ENCODE results near the gene NEURL4. TPM values are rescaled to one million over a fixed set of nuclear protein-coding genes. Genes with fewer than 3 reads are reported as not detected.
"Not testable (repeated sequence)": the region's sequence is repeated elsewhere in the genome, so short reads cannot be mapped to it uniquely, and the experiment has no call there.

NEURL4 gene
- total RNA-seq, 4 donors from 2014 or later: 27.8 to 109 (median 35.0) TPM

DNA sequence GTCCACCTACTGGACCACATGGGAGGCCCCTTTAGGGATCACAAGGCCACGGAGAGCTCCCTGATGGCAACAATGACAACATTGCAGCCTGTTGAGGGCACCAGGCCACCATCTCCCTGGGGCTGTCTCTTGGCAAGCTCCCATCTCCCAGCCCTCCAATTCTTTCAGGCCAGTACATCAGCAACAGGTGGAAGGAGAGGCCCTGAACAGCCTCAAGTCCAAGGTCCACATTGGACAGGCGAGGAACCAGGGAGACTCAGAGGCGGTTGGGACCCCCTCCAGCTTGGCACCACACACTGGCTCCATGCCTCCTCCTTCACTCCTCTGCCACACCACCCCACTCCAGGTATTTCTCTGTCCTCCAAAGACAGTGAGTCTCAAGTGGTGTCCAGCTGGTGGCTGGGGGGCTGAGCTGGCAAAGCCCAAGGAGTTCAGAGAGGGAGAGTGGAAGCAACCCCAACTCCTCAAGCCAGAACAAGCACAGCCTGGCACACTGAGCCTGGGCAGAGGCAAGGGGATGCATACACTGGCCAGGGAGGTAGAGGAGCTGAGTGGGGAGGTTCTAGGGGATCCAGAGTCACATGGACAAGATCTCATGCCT lies 5.9 kb upstream of the NEURL4 start:
- no peaks in the 10 kb centered on the region for H3K9me3 ChIP-seq
- TF ChIP-seq POLR2A (IDR thresholded peaks at IDR 0.05): no peak
- TF ChIP-seq EP300 (IDR thresholded peaks at IDR 0.05; ENCODE audit: low read depth): no peak
- TF ChIP-seq, protein P1, sequence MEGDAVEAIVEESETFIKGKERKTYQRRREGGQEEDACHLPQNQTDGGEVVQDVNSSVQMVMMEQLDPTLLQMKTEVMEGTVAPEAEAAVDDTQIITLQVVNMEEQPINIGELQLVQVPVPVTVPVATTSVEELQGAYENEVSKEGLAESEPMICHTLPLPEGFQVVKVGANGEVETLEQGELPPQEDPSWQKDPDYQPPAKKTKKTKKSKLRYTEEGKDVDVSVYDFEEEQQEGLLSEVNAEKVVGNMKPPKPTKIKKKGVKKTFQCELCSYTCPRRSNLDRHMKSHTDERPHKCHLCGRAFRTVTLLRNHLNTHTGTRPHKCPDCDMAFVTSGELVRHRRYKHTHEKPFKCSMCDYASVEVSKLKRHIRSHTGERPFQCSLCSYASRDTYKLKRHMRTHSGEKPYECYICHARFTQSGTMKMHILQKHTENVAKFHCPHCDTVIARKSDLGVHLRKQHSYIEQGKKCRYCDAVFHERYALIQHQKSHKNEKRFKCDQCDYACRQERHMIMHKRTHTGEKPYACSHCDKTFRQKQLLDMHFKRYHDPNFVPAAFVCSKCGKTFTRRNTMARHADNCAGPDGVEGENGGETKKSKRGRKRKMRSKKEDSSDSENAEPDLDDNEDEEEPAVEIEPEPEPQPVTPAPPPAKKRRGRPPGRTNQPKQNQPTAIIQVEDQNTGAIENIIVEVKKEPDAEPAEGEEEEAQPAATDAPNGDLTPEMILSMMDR (IDR thresholded peaks at IDR 0.05): no peak
- TF ChIP-seq POLR2AphosphoS5 (IDR thresholded peaks at IDR 0.05): no peak
- intact Hi-C loops (cut with DNase I; ENCODE audit: low total_unique reads): no loop called here
- no peak for DNase-seq
- H3K36me3 ChIP-seq: no peaks in the 10 kb centered on the region
- H3K27ac ChIP-seq: no peak overlapping the region
- in situ Hi-C loops (cut with MboI; ENCODE audit: low pct_ligation_motif_present in 1 of 4, low pct_unique_long_range_greater_than_20kb in 1 of 4, low sequenced_read_pairs in 3 of 4): loop anchor here in 1 of 4 donors (25.0 kb wide), 1 partner anchor 298 kb away; the partner anchor contains the start of genes SLC16A11 and SLC16A13
- WGBS, 2 donors (ENCODE audit: low coverage in 1 of 2): 63% methylated on average over 3 of the region's 3 CpGs; no CpG with 5 or more reads in 1 of the 2 donors
- H3K4me3 ChIP-seq: no peak overlapping the region
- H3K4me1 ChIP-seq: peaks cover 4 to 8% (median 7%) of the 10 kb centered on the region in 4 donors
- H3K27me3 ChIP-seq: peaks cover 4% of the 10 kb centered on the region

DNA sequence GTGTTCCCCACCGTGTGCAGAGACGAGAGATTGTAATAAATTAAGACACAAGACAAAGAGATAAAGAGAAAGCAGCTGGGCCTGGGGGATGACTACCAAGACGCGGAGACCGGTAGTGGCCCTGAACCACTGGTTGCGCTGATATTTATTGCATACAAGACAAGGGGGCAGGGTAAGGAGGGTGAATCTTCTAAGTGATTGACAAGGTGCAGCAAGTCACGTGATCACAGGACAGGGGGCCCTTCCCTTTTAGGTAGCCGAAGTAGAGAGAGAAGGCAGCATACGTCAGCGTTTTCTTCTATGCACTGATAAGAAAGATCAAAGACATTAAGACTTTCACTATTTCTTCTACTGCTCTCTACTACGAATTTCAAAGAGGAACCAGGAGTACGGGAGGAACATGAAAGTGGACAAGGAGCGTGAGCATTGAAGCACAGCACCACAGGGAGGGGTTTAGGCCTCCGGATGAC lies 3.5 kb upstream of the NEURL4 start:
- H3K36me3 ChIP-seq; H3K9me3 ChIP-seq; H3K27me3 ChIP-seq; intact Hi-C loops (cut with DNase I; ENCODE audit: low total_unique reads); H3K4me3 ChIP-seq; DNase-seq: not testable (repeated sequence)
- Histone ChIP-seq H3K27ac (peak overlapping the region in 1 of 4 donors; percentile 17), H3K4me1 (peaks cover 7 to 20% (median 14%) of the 10 kb centered on the region in 4 donors)
- WGBS, 2 donors (ENCODE audit: low coverage in 1 of 2): 46 to 61% methylated on average over 5 to 13 of the region's 14 CpGs
- in situ Hi-C loops (cut with MboI; ENCODE audit: low pct_ligation_motif_present in 1 of 4, low pct_unique_long_range_greater_than_20kb in 1 of 4, low sequenced_read_pairs in 3 of 4): loop anchor here in 1 of 4 donors (25.0 kb wide), 1 partner anchor 295 kb away; the partner anchor contains the start of genes SLC16A11 and SLC16A13

DNA sequence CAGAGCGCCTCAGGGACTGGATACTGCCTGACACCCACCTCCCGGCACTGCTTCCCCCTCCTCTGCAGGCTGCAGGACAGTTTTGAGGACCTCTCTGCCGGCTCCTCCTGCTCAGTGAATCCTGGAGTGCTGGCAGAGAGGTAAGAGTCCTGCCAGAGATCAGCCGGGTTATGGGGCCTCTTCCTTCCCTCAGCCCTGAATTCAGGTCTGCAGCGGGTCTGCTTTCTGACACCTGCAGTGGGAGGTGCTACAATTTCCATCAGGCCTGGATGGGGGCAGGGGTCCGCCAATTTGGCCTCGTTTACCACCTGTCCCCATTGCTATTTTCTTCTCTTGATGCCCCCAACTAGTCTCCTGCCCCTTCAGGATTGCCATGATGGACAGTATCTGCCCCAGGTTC lies 3.0 kb upstream of the NEURL4 start:
- Histone ChIP-seq H3K4me1 (peaks cover 7 to 21% (median 14%) of the 10 kb centered on the region in 4 donors), H3K27ac (peak overlapping the region in 1 of 4 donors; percentile 17), H3K27me3 (peaks cover 4% of the 10 kb centered on the region), H3K36me3 (no peaks in the 10 kb centered on the region), H3K4me3 (no peak overlapping the region), H3K9me3 (no peaks in the 10 kb centered on the region)
- WGBS, 2 donors (ENCODE audit: low coverage in 1 of 2): 0 to 59% methylated on average over 1 to 7 of the region's 7 CpGs
- in situ Hi-C loops (cut with MboI; ENCODE audit: low pct_ligation_motif_present in 1 of 4, low pct_unique_long_range_greater_than_20kb in 1 of 4, low sequenced_read_pairs in 3 of 4): loop anchor here in 1 of 4 donors (25.0 kb wide), 1 partner anchor 295 kb away; the partner anchor contains the start of genes SLC16A11 and SLC16A13
- DNase-seq: no peak
- TF ChIP-seq POLR2A (IDR thresholded peaks at IDR 0.05) (no peak), EP300 (IDR thresholded peaks at IDR 0.05; ENCODE audit: low read depth) (no peak), POLR2AphosphoS5 (IDR thresholded peaks at IDR 0.05) (no peak)
- TF ChIP-seq, protein P1 (IDR thresholded peaks at IDR 0.05): no peak
- intact Hi-C loops (cut with DNase I; ENCODE audit: low total_unique reads): no loop called here

DNA sequence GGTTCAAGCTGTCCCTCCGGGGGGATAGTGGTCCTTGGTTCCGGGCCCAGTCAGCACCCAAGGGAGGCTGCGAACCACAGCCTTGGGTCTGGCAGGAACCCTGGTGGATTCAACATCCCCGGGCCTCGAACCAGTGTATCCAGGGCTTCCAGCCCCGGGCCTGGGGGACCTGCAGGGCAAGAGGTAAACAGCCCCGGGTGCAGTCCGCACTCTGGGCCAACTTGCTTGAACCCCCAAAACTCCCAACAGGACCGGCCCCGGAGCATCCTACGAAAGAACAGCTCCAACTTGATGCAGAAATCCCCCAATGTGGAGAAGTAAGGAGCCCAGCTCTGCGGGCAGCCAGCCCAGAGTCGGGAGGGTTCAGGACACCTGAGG lies 1.5 kb upstream of the NEURL4 start:
- H3K27me3 ChIP-seq: no peaks in the 10 kb centered on the region
- no peaks in the 10 kb centered on the region for H3K9me3 ChIP-seq
- H3K27ac ChIP-seq: peak overlapping the region; percentile 90 to 95 (median 92)
- no peaks in the 10 kb centered on the region for H3K36me3 ChIP-seq
- in situ Hi-C loops (cut with MboI; ENCODE audit: low pct_ligation_motif_present in 1 of 4, low pct_unique_long_range_greater_than_20kb in 1 of 4, low sequenced_read_pairs in 3 of 4): loop anchor here in 1 of 4 donors (25.0 kb wide), 1 partner anchor 293 kb away; the partner anchor contains the start of genes SLC16A11 and SLC16A13
- peaks cover 7 to 21% (median 14%) of the 10 kb centered on the region in 4 donors for H3K4me1 ChIP-seq
- intact Hi-C loops (cut with DNase I; ENCODE audit: low total_unique reads): no loop called here
- DNase-seq: no peak
- peak overlapping the region in 3 of 4 donors; percentile 72 to 89 (median 82) for H3K4me3 ChIP-seq
- no peak for TF ChIP-seq EP300 (IDR thresholded peaks at IDR 0.05; ENCODE audit: low read depth)
- 63% methylated on average over 13 of the region's 13 CpGs; no CpG with 5 or more reads in 1 of the 2 donors for WGBS, 2 donors (ENCODE audit: low coverage in 1 of 2)

DNA sequence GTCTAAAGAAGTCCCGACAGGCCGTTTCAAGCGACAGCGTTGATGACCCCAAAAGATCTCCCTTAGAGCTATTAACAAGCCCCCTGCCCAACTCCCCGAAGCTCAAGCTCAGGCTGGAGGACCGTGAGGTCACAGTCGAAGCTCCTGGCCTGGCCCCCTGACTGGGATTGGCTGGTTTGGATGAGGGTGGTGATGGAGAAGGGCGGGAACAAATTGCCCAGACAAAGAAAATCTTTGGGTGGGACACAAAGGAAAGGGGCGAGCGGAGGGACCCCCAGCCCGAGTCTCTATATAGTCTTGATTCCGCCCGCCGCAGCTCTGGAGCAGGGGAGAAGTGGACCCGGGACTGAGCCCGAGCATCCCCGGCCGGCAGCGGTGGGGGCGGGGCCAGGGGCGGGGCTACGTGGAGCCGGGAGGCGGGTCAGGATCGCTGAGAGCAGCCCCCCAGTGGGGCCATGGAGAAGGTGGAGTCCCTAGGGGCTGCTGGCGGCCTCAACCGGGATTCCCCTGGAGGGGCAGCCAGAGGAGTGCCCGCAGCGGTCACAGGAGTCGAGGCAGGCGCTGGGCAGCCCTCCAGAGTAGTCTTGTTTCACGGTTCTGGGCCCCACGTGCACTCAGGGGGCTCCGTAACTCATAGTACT lies 982 bp upstream of the NEURL4 start:
- TF ChIP-seq POLR2A (IDR thresholded peaks at IDR 0.05): no peak
- TF ChIP-seq, protein P1 (IDR thresholded peaks at IDR 0.05): no peak
- TF ChIP-seq POLR2AphosphoS5 (IDR thresholded peaks at IDR 0.05): no peak
- TF ChIP-seq EP300 (IDR thresholded peaks at IDR 0.05; ENCODE audit: low read depth): no peak
- peak overlapping the region; percentile 90 to 95 (median 92) for H3K27ac ChIP-seq
- H3K36me3 ChIP-seq: no peaks in the 10 kb centered on the region
- peak overlapping the region; percentile 50 to 89 (median 77) for H3K4me3 ChIP-seq
- no peaks in the 10 kb centered on the region for H3K9me3 ChIP-seq
- intact Hi-C loops (cut with DNase I; ENCODE audit: low total_unique reads): no loop called here
- H3K4me1 ChIP-seq: peaks cover 7 to 21% (median 14%) of the 10 kb centered on the region in 4 donors
- H3K27me3 ChIP-seq: no peaks in the 10 kb centered on the region
- DNase-seq: peak; percentile 80
- in situ Hi-C loops (cut with MboI; ENCODE audit: low pct_ligation_motif_present in 1 of 4, low pct_unique_long_range_greater_than_20kb in 1 of 4, low sequenced_read_pairs in 3 of 4): loop anchor here in 1 of 4 donors (25.0 kb wide), 1 partner anchor 293 kb away; the partner anchor contains the start of genes SLC16A11 and SLC16A13
- 1% methylated on average over 34 of the region's 34 CpGs; no CpG with 5 or more reads in 1 of the 2 donors for WGBS, 2 donors (ENCODE audit: low coverage in 1 of 2)
